ENCODE data around the gene PHACTR1.

Gene PHACTR1

GRCh38 chr6:13220266-13220665 is 503.7 kb downstream of the PHACTR1 start:
- no peak overlapping the region for H3K4me2 ChIP-seq (ENCODE audit: insufficient read depth, low read length, poor library complexity, severe bottlenecking)
- no peak overlapping the region for H2AK5ac ChIP-seq (ENCODE audit: low read depth, low read length)
- no peak overlapping the region for H3K18ac ChIP-seq (ENCODE audit: low read length)
- H3K27ac ChIP-seq (replicated peaks; ENCODE audit: low read length): no peak overlapping the region
- no peaks in the 10 kb centered on the region for H3K36me3 ChIP-seq (replicated peaks in 1 of 2; ENCODE audit: control insufficient read depth in 2 of 2, insufficient read depth in 2 of 2, low read length in 2 of 2)
- DNase-seq (ENCODE audit: low spot score): no peak
- H3K14ac ChIP-seq (ENCODE audit: low read length): no peak overlapping the region
- H3K27me3 ChIP-seq (ENCODE audit: control insufficient read depth in 3 of 3, insufficient read depth in 3 of 3, low read depth in 1 of 3, low read length in 3 of 3): peaks cover 0 to 13% (median 0%) of the 10 kb centered on the region in 3 experiments
- no peak overlapping the region for H3K4ac ChIP-seq (ENCODE audit: low read length)
- no peak overlapping the region for H2BK5ac ChIP-seq (ENCODE audit: low read length)
- no peaks in the 10 kb centered on the region for H3K9me3 ChIP-seq (replicated peaks in 1 of 2; ENCODE audit: control insufficient read depth in 2 of 2, insufficient read depth in 1 of 2, low read depth in 1 of 2, low read length in 2 of 2)
- no peak overlapping the region for H4K8ac ChIP-seq (ENCODE audit: low read depth, low read length)
- H3K4me3 ChIP-seq (ENCODE audit: low read length in 2 of 2): no peak overlapping the region
- no peak overlapping the region for H2BK12ac ChIP-seq (ENCODE audit: low read length)
- no peak overlapping the region for H2AFZ ChIP-seq (ENCODE audit: low read length)
- no peaks in the 10 kb centered on the region for H3K4me1 ChIP-seq (ENCODE audit: control insufficient read depth in 2 of 2, insufficient read depth in 1 of 2, low read depth in 1 of 2, low read length in 2 of 2)
- no CpG with 5 or more reads among the region's 3 CpGs for whole genome bisulfite sequencing, 2 donors (ENCODE audit: extremely low coverage in 2 of 2, insufficient read length in 2 of 2, insufficient replicate concordance in 1 of 2)
- no peak overlapping the region for H2BK15ac ChIP-seq (ENCODE audit: low read length)
- no peak overlapping the region for H2BK120ac ChIP-seq (ENCODE audit: low read depth, low read length)
- no peak overlapping the region for H3K9ac ChIP-seq (ENCODE audit: low read depth, low read length, poor library complexity)
- H3K79me1 ChIP-seq (ENCODE audit: low read depth, low read length): no peaks in the 10 kb centered on the region
- no peak overlapping the region for H4K91ac ChIP-seq (ENCODE audit: low read depth, low read length, poor library complexity)
- no peak overlapping the region for H3K23ac ChIP-seq (ENCODE audit: low read depth, low read length, poor library complexity)

- Histone ChIP-seq H3K23ac (ENCODE audit: low read depth, low read length, poor library complexity) (no peak overlapping the region), H3K9ac (ENCODE audit: low read depth, low read length, poor library complexity) (no peak overlapping the region), H3K9me3 (replicated peaks in 1 of 2; ENCODE audit: control insufficient read depth in 2 of 2, insufficient read depth in 1 of 2, low read depth in 1 of 2, low read length in 2 of 2) (no peaks in the 10 kb centered on the region), H4K8ac (ENCODE audit: low read depth, low read length) (no peak overlapping the region), H2BK15ac (ENCODE audit: low read length) (no peak overlapping the region), H3K4me1 (ENCODE audit: control insufficient read depth in 2 of 2, insufficient read depth in 1 of 2, low read depth in 1 of 2, low read length in 2 of 2) (no peaks in the 10 kb centered on the region), H3K4ac (ENCODE audit: low read length) (no peak overlapping the region), H2BK12ac (ENCODE audit: low read length) (no peak overlapping the region), H3K79me1 (ENCODE audit: low read depth, low read length) (no peaks in the 10 kb centered on the region), H2AFZ (ENCODE audit: low read length) (no peak overlapping the region), H2AK5ac (ENCODE audit: low read depth, low read length) (no peak overlapping the region), H3K4me2 (ENCODE audit: insufficient read depth, low read length, poor library complexity, severe bottlenecking) (no peak overlapping the region), H3K27ac (replicated peaks; ENCODE audit: low read length) (no peak overlapping the region), H3K4me3 (ENCODE audit: low read length in 2 of 2) (no peak overlapping the region), H3K18ac (ENCODE audit: low read length) (no peak overlapping the region), H3K27me3 (ENCODE audit: control insufficient read depth in 3 of 3, insufficient read depth in 3 of 3, low read depth in 1 of 3, low read length in 3 of 3) (peaks cover 0 to 12% (median 0%) of the 10 kb centered on the region in 3 experiments), H3K14ac (ENCODE audit: low read length) (no peak overlapping the region), H2BK120ac (ENCODE audit: low read depth, low read length) (no peak overlapping the region), H4K91ac (ENCODE audit: low read depth, low read length, poor library complexity) (no peak overlapping the region), H3K36me3 (replicated peaks in 1 of 2; ENCODE audit: control insufficient read depth in 2 of 2, insufficient read depth in 2 of 2, low read length in 2 of 2) (no peaks in the 10 kb centered on the region), H2BK5ac (ENCODE audit: low read length) (no peak overlapping the region)
- WGBS, 2 donors (ENCODE audit: extremely low coverage in 2 of 2, insufficient read length in 2 of 2, insufficient replicate concordance in 1 of 2): no CpG with 5 or more reads among the region's 4 CpGs
- DNase-seq (ENCODE audit: low spot score): no peak
These were observed 505.5 kb downstream of the PHACTR1 start for GRCh38 chr6:13222048-13222447.

GRCh38 chr6:13226071-13226470 is 509.5 kb downstream of the PHACTR1 start:
- no CpG with 5 or more reads among the region's 2 CpGs for WGBS, 2 donors (ENCODE audit: extremely low coverage in 2 of 2, insufficient read length in 2 of 2, insufficient replicate concordance in 1 of 2)
- no peak overlapping the region for H3K9ac ChIP-seq (ENCODE audit: low read depth, low read length, poor library complexity)

GRCh38 chr6:13228264-13229204 is 512.0 kb downstream of the PHACTR1 start:
- Histone ChIP-seq H2AK5ac (ENCODE audit: low read depth, low read length) (no peak overlapping the region), H3K36me3 (replicated peaks in 1 of 2; ENCODE audit: control insufficient read depth in 2 of 2, insufficient read depth in 2 of 2, low read length in 2 of 2) (no peaks in the 10 kb centered on the region), H4K8ac (ENCODE audit: low read depth, low read length) (no peak overlapping the region), H2BK15ac (ENCODE audit: low read length) (no peak overlapping the region), H3K9ac (ENCODE audit: low read depth, low read length, poor library complexity) (no peak overlapping the region), H4K91ac (ENCODE audit: low read depth, low read length, poor library complexity) (no peak overlapping the region), H3K4me1 (ENCODE audit: control insufficient read depth in 2 of 2, insufficient read depth in 1 of 2, low read depth in 1 of 2, low read length in 2 of 2) (no peaks in the 10 kb centered on the region), H2BK12ac (ENCODE audit: low read length) (no peak overlapping the region), H2BK120ac (ENCODE audit: low read depth, low read length) (no peak overlapping the region), H3K9me3 (replicated peaks in 1 of 2; ENCODE audit: control insufficient read depth in 2 of 2, insufficient read depth in 1 of 2, low read depth in 1 of 2, low read length in 2 of 2) (no peaks in the 10 kb centered on the region), H3K4me2 (ENCODE audit: insufficient read depth, low read length, poor library complexity, severe bottlenecking) (no peak overlapping the region), H3K27ac (replicated peaks; ENCODE audit: low read length) (no peak overlapping the region), H2AFZ (ENCODE audit: low read length) (no peak overlapping the region), H3K27me3 (ENCODE audit: control insufficient read depth in 3 of 3, insufficient read depth in 3 of 3, low read depth in 1 of 3, low read length in 3 of 3) (peaks cover 0 to 3% (median 0%) of the 10 kb centered on the region in 3 experiments), H3K4ac (ENCODE audit: low read length) (no peak overlapping the region), H3K4me3 (ENCODE audit: low read length in 2 of 2) (no peak overlapping the region), H3K14ac (ENCODE audit: low read length) (no peak overlapping the region), H3K79me1 (ENCODE audit: low read depth, low read length) (no peaks in the 10 kb centered on the region), H2BK5ac (ENCODE audit: low read length) (no peak overlapping the region), H3K23ac (ENCODE audit: low read depth, low read length, poor library complexity) (no peak overlapping the region), H3K18ac (ENCODE audit: low read length) (no peak overlapping the region)
- no CpG with 5 or more reads among the region's 9 CpGs for WGBS, 2 donors (ENCODE audit: extremely low coverage in 2 of 2, insufficient read length in 2 of 2, insufficient replicate concordance in 1 of 2)
- DNase-seq (ENCODE audit: low spot score): no peak

More at GRCh38 chr6:13226071-13226470, 509.5 kb downstream of the PHACTR1 start:
- H2AFZ ChIP-seq (ENCODE audit: low read length): no peak overlapping the region
- H2BK15ac ChIP-seq (ENCODE audit: low read length): no peak overlapping the region
- no peak overlapping the region for H3K23ac ChIP-seq (ENCODE audit: low read depth, low read length, poor library complexity)
- no peak overlapping the region for H3K4me2 ChIP-seq (ENCODE audit: insufficient read depth, low read length, poor library complexity, severe bottlenecking)
- no peaks in the 10 kb centered on the region for H3K4me1 ChIP-seq (ENCODE audit: control insufficient read depth in 2 of 2, insufficient read depth in 1 of 2, low read depth in 1 of 2, low read length in 2 of 2)
- H2BK5ac ChIP-seq (ENCODE audit: low read length): no peak overlapping the region
- no peak overlapping the region for H2BK120ac ChIP-seq (ENCODE audit: low read depth, low read length)
- H4K8ac ChIP-seq (ENCODE audit: low read depth, low read length): no peak overlapping the region
- no peak overlapping the region for H3K18ac ChIP-seq (ENCODE audit: low read length)
- H4K91ac ChIP-seq (ENCODE audit: low read depth, low read length, poor library complexity): no peak overlapping the region
- no peak for DNase-seq (ENCODE audit: low spot score)
- H3K36me3 ChIP-seq (replicated peaks in 1 of 2; ENCODE audit: control insufficient read depth in 2 of 2, insufficient read depth in 2 of 2, low read length in 2 of 2): no peaks in the 10 kb centered on the region
- no peak overlapping the region for H3K27ac ChIP-seq (replicated peaks; ENCODE audit: low read length)
- no peaks in the 10 kb centered on the region for H3K9me3 ChIP-seq (replicated peaks in 1 of 2; ENCODE audit: control insufficient read depth in 2 of 2, insufficient read depth in 1 of 2, low read depth in 1 of 2, low read length in 2 of 2)
- H2BK12ac ChIP-seq (ENCODE audit: low read length): no peak overlapping the region
- H3K27me3 ChIP-seq (ENCODE audit: control insufficient read depth in 3 of 3, insufficient read depth in 3 of 3, low read depth in 1 of 3, low read length in 3 of 3): peaks cover 0 to 3% (median 0%) of the 10 kb centered on the region in 3 experiments
- H3K4me3 ChIP-seq (ENCODE audit: low read length in 2 of 2): no peak overlapping the region
- no peaks in the 10 kb centered on the region for H3K79me1 ChIP-seq (ENCODE audit: low read depth, low read length)
- no peak overlapping the region for H3K4ac ChIP-seq (ENCODE audit: low read length)
- no peak overlapping the region for H3K14ac ChIP-seq (ENCODE audit: low read length)
- no peak overlapping the region for H2AK5ac ChIP-seq (ENCODE audit: low read depth, low read length)
